DOHH2 (cell line): Measurements from ENCODE around the gene COL4A1.

Experiments
- CTCF ChIP-seq: fragments of 200-600 bp; sonication (generic); IDR thresholded peaks from one replicate; pipeline ENCODE4 v1.5.1; 2014; ENCODE audit warnings: antibody characterized with exemption, mild to moderate bottlenecking, low read depth, low read length; ENCODE audit not compliant: poor library complexity, severe bottlenecking
- EZH2phosphoT487 ChIP-seq: fragments of 200-600 bp; sonication (generic); IDR thresholded peaks from 2 replicates; pipeline ENCODE4 v1.6.1; 2017; ENCODE audit warnings: borderline replicate concordance, mild to moderate bottlenecking, antibody characterized with exemption, low read length, moderate library complexity, mixed read lengths

DNA sequence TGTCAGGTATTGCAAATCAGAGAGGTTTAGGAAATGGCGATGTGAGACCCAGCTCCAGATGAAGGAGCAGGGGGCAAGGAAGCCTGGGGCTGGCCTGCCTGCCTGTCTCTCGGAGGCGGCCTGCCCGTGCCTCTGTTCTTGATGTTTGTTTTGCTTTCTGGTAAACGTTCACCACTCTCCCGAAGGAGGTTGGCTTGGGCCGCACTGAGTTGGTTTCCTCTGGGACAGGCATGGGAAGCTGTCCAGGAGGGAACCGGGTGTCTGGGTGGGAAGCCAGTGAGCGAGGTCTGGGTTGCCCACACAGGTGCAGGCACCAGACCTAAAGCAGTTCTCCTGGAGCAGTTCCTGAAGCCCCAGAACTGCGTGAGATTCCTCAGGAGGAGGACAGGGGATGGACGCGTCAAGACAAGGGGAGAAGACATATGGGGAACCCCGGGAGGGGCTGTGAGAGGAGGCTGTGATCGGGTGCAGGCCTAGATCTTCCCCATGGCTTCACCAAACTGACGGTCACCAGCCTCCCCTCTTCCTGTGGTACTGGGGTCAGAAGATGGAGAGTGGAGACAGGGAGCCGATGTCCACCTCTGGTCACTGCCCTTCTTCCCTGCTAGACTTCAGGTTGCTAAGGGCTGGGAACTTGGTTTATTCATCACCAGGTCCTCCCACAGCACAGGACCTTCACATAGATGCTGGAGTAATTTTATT is 15.3 kb upstream of the COL4A1 start:
- TF ChIP-seq CTCF (no peak), EZH2phosphoT487 (no peak)
